GM18517 (cell line): Measurements from ENCODE around the gene ADGRL3.

Experiments
- ATAC-seq: cut with Tn5 transposase; IDR thresholded peaks from one replicate; pipeline ENCODE4 v1.9.1; 2021; ENCODE audit warnings: mild to moderate bottlenecking, moderate library complexity; ENCODE audit not compliant: unreplicated experiment

The ADGRL3 gene

GRCh38 chr4:61275241-61275640 is 75.1 kb downstream of the ADGRL3 start:
- ATAC-seq, result no peak

- ATAC-seq, result no peak
These were observed 75.9 kb downstream of the ADGRL3 start for GRCh38 chr4:61276029-61276428.

GRCh38 chr4:61277785-61278760 is 77.9 kb downstream of the ADGRL3 start:
- ATAC-seq, result no peak

- no peak for ATAC-seq
These were observed 92.2 kb downstream of the ADGRL3 start for GRCh38 chr4:61292322-61292721.

GRCh38 chr4:61293707-61294400 is 93.7 kb downstream of the ADGRL3 start:
- no peak for ATAC-seq

GRCh38 chr4:61294936-61295335 is 94.8 kb downstream of the ADGRL3 start:
- ATAC-seq, result no peak

GRCh38 chr4:61296144-61296543 is 96.0 kb downstream of the ADGRL3 start:
- ATAC-seq, result no peak

GRCh38 chr4:61298178-61298740 is 98.1 kb downstream of the ADGRL3 start:
- ATAC-seq, result no peak

GRCh38 chr4:61299316-61299715 is 99.2 kb downstream of the ADGRL3 start:
- no peak for ATAC-seq

GRCh38 chr4:61300266-61300844 is 100.2 kb downstream of the ADGRL3 start:
- ATAC-seq, result no peak

- ATAC-seq, result no peak
These were observed 101.1 kb downstream of the ADGRL3 start for GRCh38 chr4:61301271-61301670.

- no peak for ATAC-seq
These were observed 107.9 kb downstream of the ADGRL3 start for GRCh38 chr4:61308033-61308432.

GRCh38 chr4:61309616-61310015 is 109.5 kb downstream of the ADGRL3 start:
- no peak for ATAC-seq

GRCh38 chr4:61312526-61312925 is 112.4 kb downstream of the ADGRL3 start:
- ATAC-seq, result no peak

- ATAC-seq, result no peak
These were observed 118.3 kb downstream of the ADGRL3 start for GRCh38 chr4:61318431-61318830.

- no peak for ATAC-seq
These were observed 119.0 kb downstream of the ADGRL3 start for GRCh38 chr4:61319156-61319555.

GRCh38 chr4:61320154-61320553 is 120.0 kb downstream of the ADGRL3 start:
- ATAC-seq, result no peak

GRCh38 chr4:61320631-61321030 is 120.5 kb downstream of the ADGRL3 start:
- ATAC-seq, result no peak

GRCh38 chr4:61332693-61333092 is 132.6 kb downstream of the ADGRL3 start:
- no peak for ATAC-seq

- ATAC-seq, result no peak
These were observed 133.4 kb downstream of the ADGRL3 start for GRCh38 chr4:61333490-61333889.

- ATAC-seq, result no peak
These were observed 135.2 kb downstream of the ADGRL3 start for GRCh38 chr4:61335241-61335763.
